Activated naive CD4-positive, alpha-beta T cell treated with anti-CD3 and anti-CD28 coated beads, Interleukin-2, amount 10 ng/mL, durations not matched to agents 7 days and 5 days (primary cell): ENCODE results near the gene PRRC2B.
A peak's percentile ranks its signal among the peaks of the same experiment; 100 is the strongest.
"Not testable (repeated sequence)": the region's sequence is repeated elsewhere in the genome, so short reads cannot be mapped to it uniquely, and the experiment has no call there.

ENCODE experiments used
- CTCF ChIA-PET: fragments of 350-600 bp; sonication (Branson Sonifier 250); formaldehyde crosslinking; loops from one replicate; lab custom pipeline; 2021; ENCODE audit warnings: antibody characterized with exemption; lab: Charles Lee
- DNase-seq: peaks from one replicate; pipeline ENCODE4 v3.0.0-alpha.2; 2020
- H3K27ac Mint-ChIP-seq: one replicate; pipeline ENCODE4 v1.8.0; 2021; ENCODE audit warnings: mild to moderate bottlenecking, moderate library complexity, mixed read lengths
- H3K27me3 Mint-ChIP-seq: one replicate; pipeline ENCODE4 v1.8.0; 2021; ENCODE audit warnings: mild to moderate bottlenecking, mixed read lengths
- H3K36me3 Mint-ChIP-seq: one replicate; pipeline ENCODE4 v1.8.0; 2021; ENCODE audit warnings: mixed read lengths
- H3K4me1 Mint-ChIP-seq: one replicate; pipeline ENCODE4 v1.8.0; 2021; ENCODE audit warnings: mixed read lengths
- H3K4me3 Mint-ChIP-seq: one replicate; pipeline ENCODE4 v1.8.0; 2021; ENCODE audit warnings: mild to moderate bottlenecking, moderate library complexity, mixed read lengths
- H3K9me3 Mint-ChIP-seq: one replicate; pipeline ENCODE4 v1.8.0; 2021; ENCODE audit warnings: mixed read lengths

Gene PRRC2B

DNA sequence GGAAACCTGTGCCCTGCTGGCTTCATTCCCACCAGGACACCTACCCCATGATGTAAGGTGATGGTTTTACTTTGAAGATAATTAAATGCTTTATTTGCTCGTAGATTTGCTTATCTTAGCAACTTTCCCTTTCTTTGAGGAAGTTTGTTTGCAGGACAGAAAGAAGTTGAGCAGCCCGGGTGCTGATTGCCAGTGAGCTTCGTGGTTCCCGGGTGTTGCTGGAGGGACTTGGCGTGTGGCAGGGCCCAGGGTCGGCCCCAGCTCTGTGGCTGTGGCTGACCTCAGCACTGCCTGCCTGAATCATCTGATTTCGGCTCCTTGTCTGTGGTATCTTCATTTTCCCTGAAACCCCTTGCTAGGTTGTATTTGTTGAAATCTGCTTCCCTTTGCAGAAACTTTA lies 117.5 kb downstream of the PRRC2B start:
- Mint-ChIP-seq H3K36me3 (peaks cover 45% of the 10 kb centered on the region), H3K27ac (peak overlapping the region; percentile 68), H3K27me3 (no peaks in the 10 kb centered on the region), H3K9me3 (no peaks in the 10 kb centered on the region), H3K4me3 (no peak overlapping the region), H3K4me1 (no peaks in the 10 kb centered on the region)
- CTCF ChIA-PET: interaction anchor here (0.5 to 1.3 kb wide), 3 partner anchors 161 to 529 kb away, joined by 3 read pairs; no protein-coding TSS in a partner anchor
- no peak for DNase-seq

DNA sequence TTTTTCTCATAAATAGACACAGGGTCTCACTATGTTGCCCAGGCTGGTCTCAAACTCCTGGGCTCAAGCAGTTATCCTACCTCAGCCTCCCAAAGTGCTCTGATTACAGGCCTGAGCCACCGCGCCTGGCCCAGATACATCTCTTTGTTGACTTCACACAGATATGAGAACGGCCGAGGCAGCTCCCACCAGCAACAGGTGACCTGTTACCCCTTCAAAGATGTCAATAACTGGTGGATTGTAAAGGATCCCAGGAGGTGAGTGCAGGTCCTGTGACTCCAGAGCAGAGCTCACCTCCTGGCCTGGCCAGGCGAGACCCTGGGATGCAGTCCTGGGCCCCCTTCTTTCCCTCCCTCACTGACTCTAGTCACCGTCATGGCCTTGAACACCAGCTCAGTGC lies 118.0 kb downstream of the PRRC2B start:
- Mint-ChIP-seq H3K9me3 (no peaks in the 10 kb centered on the region), H3K27ac (peak overlapping the region; percentile 68), H3K27me3 (no peaks in the 10 kb centered on the region), H3K4me3 (no peak overlapping the region), H3K36me3 (peaks cover 43% of the 10 kb centered on the region), H3K4me1 (no peaks in the 10 kb centered on the region)
- no peak for DNase-seq
- CTCF ChIA-PET: interaction anchor here (0.6 to 1.3 kb wide), 2 partner anchors 162 to 464 kb away, joined by 3 read pairs; no protein-coding TSS in a partner anchor

GRCh38 chr9:131513177-131513576 lies 119.3 kb downstream of the PRRC2B start:
- H3K4me3 Mint-ChIP-seq: no peak overlapping the region
- CTCF ChIA-PET: no interaction called here
- no peaks in the 10 kb centered on the region for H3K9me3 Mint-ChIP-seq
- no peak for DNase-seq
- no peaks in the 10 kb centered on the region for H3K4me1 Mint-ChIP-seq
- H3K27ac Mint-ChIP-seq: no peak overlapping the region
- peaks cover 44% of the 10 kb centered on the region for H3K36me3 Mint-ChIP-seq
- no peaks in the 10 kb centered on the region for H3K27me3 Mint-ChIP-seq

- DNase-seq, H3K27me3 Mint-ChIP-seq, H3K27ac Mint-ChIP-seq, H3K4me1 Mint-ChIP-seq, CTCF ChIA-PET, H3K9me3 Mint-ChIP-seq, H3K4me3 Mint-ChIP-seq: not testable (repeated sequence)
- H3K36me3 Mint-ChIP-seq: peaks cover 53% of the 10 kb centered on the region
These were observed 121.7 kb downstream of the PRRC2B start for GRCh38 chr9:131515559-131516031.

- Mint-ChIP-seq H3K36me3 (peaks cover 50% of the 10 kb centered on the region), H3K4me3 (no peak overlapping the region), H3K9me3 (no peaks in the 10 kb centered on the region), H3K27me3 (no peaks in the 10 kb centered on the region), H3K4me1 (no peaks in the 10 kb centered on the region), H3K27ac (no peak overlapping the region)
- no peak for DNase-seq
- CTCF ChIA-PET: no interaction called here
These were observed 122.2 kb downstream of the PRRC2B start for GRCh38 chr9:131516100-131516499.

GRCh38 chr9:131516930-131517329 lies 123.0 kb downstream of the PRRC2B start:
- no peak overlapping the region for H3K27ac Mint-ChIP-seq
- peaks cover 47% of the 10 kb centered on the region for H3K36me3 Mint-ChIP-seq
- H3K9me3 Mint-ChIP-seq: no peaks in the 10 kb centered on the region
- no peak overlapping the region for H3K4me3 Mint-ChIP-seq
- DNase-seq: no peak
- H3K27me3 Mint-ChIP-seq: no peaks in the 10 kb centered on the region
- CTCF ChIA-PET: no interaction called here
- H3K4me1 Mint-ChIP-seq: no peaks in the 10 kb centered on the region

GRCh38 chr9:131517761-131518190 lies 123.9 kb downstream of the PRRC2B start:
- Mint-ChIP-seq H3K36me3 (peaks cover 50% of the 10 kb centered on the region), H3K27me3 (no peaks in the 10 kb centered on the region), H3K27ac (peak overlapping the region; percentile 7), H3K4me1 (no peaks in the 10 kb centered on the region), H3K4me3 (no peak overlapping the region), H3K9me3 (no peaks in the 10 kb centered on the region)
- no peak for DNase-seq
- CTCF ChIA-PET: no interaction called here

GRCh38 chr9:131518553-131518952 lies 124.7 kb downstream of the PRRC2B start:
- DNase-seq: no peak
- Mint-ChIP-seq H3K4me1 (no peaks in the 10 kb centered on the region), H3K4me3 (no peak overlapping the region), H3K9me3 (no peaks in the 10 kb centered on the region), H3K27me3 (no peaks in the 10 kb centered on the region), H3K36me3 (peaks cover 51% of the 10 kb centered on the region), H3K27ac (no peak overlapping the region)
- CTCF ChIA-PET: interaction anchor here (1.1 kb wide), 1 partner anchor 13 kb away, joined by 3 read pairs; no protein-coding TSS in a partner anchor

- H3K36me3 Mint-ChIP-seq: peaks cover 53% of the 10 kb centered on the region
- H3K4me1 Mint-ChIP-seq: no peaks in the 10 kb centered on the region
- no peak for DNase-seq
- no peaks in the 10 kb centered on the region for H3K9me3 Mint-ChIP-seq
- H3K27ac Mint-ChIP-seq: no peak overlapping the region
- H3K27me3 Mint-ChIP-seq: no peaks in the 10 kb centered on the region
- CTCF ChIA-PET: no interaction called here
- no peak overlapping the region for H3K4me3 Mint-ChIP-seq
These were observed 126.6 kb downstream of the PRRC2B start for GRCh38 chr9:131520503-131520902.

GRCh38 chr9:131521203-131521602 lies 127.3 kb downstream of the PRRC2B start:
- no peaks in the 10 kb centered on the region for H3K27me3 Mint-ChIP-seq
- no peak overlapping the region for H3K4me3 Mint-ChIP-seq
- CTCF ChIA-PET: no interaction called here
- DNase-seq: no peak
- no peaks in the 10 kb centered on the region for H3K9me3 Mint-ChIP-seq
- H3K27ac Mint-ChIP-seq: no peak overlapping the region
- peaks cover 60% of the 10 kb centered on the region for H3K36me3 Mint-ChIP-seq
- H3K4me1 Mint-ChIP-seq: no peaks in the 10 kb centered on the region

GRCh38 chr9:131521822-131522221 lies 127.9 kb downstream of the PRRC2B start:
- Mint-ChIP-seq H3K27ac (no peak overlapping the region), H3K9me3 (no peaks in the 10 kb centered on the region), H3K27me3 (no peaks in the 10 kb centered on the region), H3K4me3 (no peak overlapping the region), H3K36me3 (peaks cover 66% of the 10 kb centered on the region), H3K4me1 (no peaks in the 10 kb centered on the region)
- CTCF ChIA-PET: no interaction called here
- no peak for DNase-seq

- no peak overlapping the region for H3K4me3 Mint-ChIP-seq
- no peaks in the 10 kb centered on the region for H3K4me1 Mint-ChIP-seq
- H3K9me3 Mint-ChIP-seq: no peaks in the 10 kb centered on the region
- DNase-seq: no peak
- H3K27ac Mint-ChIP-seq: no peak overlapping the region
- H3K36me3 Mint-ChIP-seq: peaks cover 69% of the 10 kb centered on the region
- CTCF ChIA-PET: no interaction called here
- H3K27me3 Mint-ChIP-seq: no peaks in the 10 kb centered on the region
These were observed 128.6 kb downstream of the PRRC2B start for GRCh38 chr9:131522257-131523085.

GRCh38 chr9:131523086-131523388 lies 129.2 kb downstream of the PRRC2B start:
- Mint-ChIP-seq H3K4me1 (peaks cover under 1% of the 10 kb centered on the region), H3K4me3 (no peak overlapping the region), H3K9me3 (no peaks in the 10 kb centered on the region), H3K36me3 (peaks cover 63% of the 10 kb centered on the region), H3K27ac (no peak overlapping the region), H3K27me3 (no peaks in the 10 kb centered on the region)
- no peak for DNase-seq
- CTCF ChIA-PET: no interaction called here

DNA sequence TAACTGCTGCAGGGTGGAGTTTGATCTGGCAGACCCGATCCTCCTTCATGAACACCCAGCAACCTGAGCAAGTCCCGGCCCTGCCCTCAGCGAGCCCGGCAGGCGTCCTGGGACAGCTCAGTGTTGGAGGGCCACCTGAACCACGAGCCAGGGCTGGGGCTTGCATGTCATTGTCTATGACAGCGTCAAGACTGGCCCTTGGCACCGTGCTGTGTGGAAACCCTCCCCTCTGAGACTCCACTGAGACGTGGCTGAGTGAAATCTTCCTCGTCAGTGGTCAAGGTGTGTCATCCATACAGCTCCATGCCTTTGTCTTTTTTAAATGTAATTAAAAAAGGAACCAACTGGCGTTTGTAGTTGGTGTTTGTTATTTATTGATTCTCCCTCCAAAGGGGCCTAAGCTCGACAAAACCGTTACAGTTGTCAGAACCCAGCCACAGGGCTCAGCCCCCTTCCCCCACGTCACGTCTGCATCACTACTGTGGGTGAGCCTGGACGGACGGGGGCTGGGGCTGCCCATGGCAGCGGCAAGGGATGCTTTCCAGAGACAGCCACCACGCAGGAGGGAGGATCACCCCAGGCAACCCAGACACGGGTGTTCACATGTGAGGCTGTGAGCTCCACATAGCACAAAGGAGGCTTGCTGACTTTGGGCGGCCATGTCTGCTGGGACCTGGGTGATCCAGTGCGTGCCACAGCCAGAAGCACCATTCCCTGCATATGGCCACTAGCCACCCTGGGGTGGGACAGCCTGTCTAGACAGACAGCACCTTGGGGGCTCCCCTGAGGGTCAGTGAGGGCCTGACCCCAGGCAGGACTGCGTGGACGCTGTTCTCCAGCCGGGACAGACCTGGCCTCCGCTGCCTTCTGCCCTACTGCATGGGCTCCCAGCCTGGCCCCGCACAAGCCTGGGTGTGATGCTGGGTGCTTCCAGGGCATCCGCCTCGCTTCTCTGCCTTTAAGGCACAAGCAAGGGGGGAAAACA lies 129.9 kb downstream of the PRRC2B start:
- no peak for DNase-seq
- no peaks in the 10 kb centered on the region for H3K9me3 Mint-ChIP-seq
- H3K27me3 Mint-ChIP-seq: no peaks in the 10 kb centered on the region
- no peak overlapping the region for H3K4me3 Mint-ChIP-seq
- no peak overlapping the region for H3K27ac Mint-ChIP-seq
- H3K36me3 Mint-ChIP-seq: peaks cover 63% of the 10 kb centered on the region
- peaks cover 8% of the 10 kb centered on the region for H3K4me1 Mint-ChIP-seq
- CTCF ChIA-PET: no interaction called here
